GM19467 (cell line): ENCODE data around the gene PPIA.

ENCODE experiments used
- ATAC-seq: cut with Tn5 transposase; IDR thresholded peaks from one replicate; pipeline ENCODE4 v1.9.1; 2021; ENCODE audit warnings: mild to moderate bottlenecking, moderate library complexity; ENCODE audit not compliant: unreplicated experiment

The PPIA gene

GRCh38 chr7:44796504-44797328 is at the start of gene PPIA:
Gene PPIA (plus strand): TSS chr7:44796681. CDS start chr7:44796725, 44 bp downstream.
- ATAC-seq, result peak; percentile 86

GRCh38 chr7:44748045-44748947 is 48.2 kb upstream of the PPIA start, which contains the start of gene ZMIZ2:
Gene ZMIZ2 (plus strand): TSS chr7:44748847. CDS start chr7:44756250, 7,403 bp downstream.
- peak; percentile 55 for ATAC-seq

GRCh38 chr7:44748948-44749731 is 47.3 kb upstream of the PPIA start:
- ATAC-seq, result peak; percentile 9

GRCh38 chr7:44749992-44750391 is 46.5 kb upstream of the PPIA start:
- ATAC-seq, result no peak

- ATAC-seq, result no peak
These were observed 46.1 kb upstream of the PPIA start for GRCh38 chr7:44750424-44750823.

- ATAC-seq, result peak; percentile 49
These were observed 45.4 kb upstream of the PPIA start for GRCh38 chr7:44750921-44751571.

GRCh38 chr7:44752822-44753221 is 43.7 kb upstream of the PPIA start:
- ATAC-seq, result no peak

- ATAC-seq, result no peak
These were observed 41.4 kb upstream of the PPIA start for GRCh38 chr7:44754802-44755697.

- no peak for ATAC-seq
These were observed 40.5 kb upstream of the PPIA start for GRCh38 chr7:44755698-44756627.

- ATAC-seq, result no peak
These were observed 39.6 kb upstream of the PPIA start for GRCh38 chr7:44756904-44757303.

- ATAC-seq, result no peak
These were observed 39.2 kb upstream of the PPIA start for GRCh38 chr7:44757311-44757710.

- ATAC-seq, result no peak
These were observed 38.7 kb upstream of the PPIA start for GRCh38 chr7:44757739-44758138.

- ATAC-seq, result no peak
These were observed 37.2 kb upstream of the PPIA start for GRCh38 chr7:44759246-44759645.

GRCh38 chr7:44760034-44760580 is 36.4 kb upstream of the PPIA start:
- ATAC-seq, result no peak

GRCh38 chr7:44761207-44762161 is 35.0 kb upstream of the PPIA start:
- no peak for ATAC-seq

- ATAC-seq, result no peak
These were observed 34.2 kb upstream of the PPIA start for GRCh38 chr7:44762300-44762699.
